C4-2B (cell line): ENCODE results near the gene MLLT10.

ENCODE experiments used
- CTCF ChIP-seq: fragments of 450-650 bp; conservative IDR thresholded peaks from 2 replicates; pipeline ENCODE4 v1.5.1; 2017; ENCODE audit warnings: mild to moderate bottlenecking
- ZFX ChIP-seq: fragments of 450-650 bp; IDR thresholded peaks from 2 replicates; pipeline ENCODE4 v1.6.1; 2017

- TF ChIP-seq CTCF (no peak), ZFX (no peak)
Observed at GRCh38 chr10:21530168-21530567, 3.9 kb upstream of the MLLT10 start.
